Breast epithelium (tissue), 3 donors: Measurements from ENCODE around the gene FOXO4.

Experiments
- CTCF ChIP-seq, 3 donors: fragments of 450-650 bp; IDR thresholded peaks; one replicate each; pipeline ENCODE4 v1.5.1; 2016 to 2017; ENCODE audit warnings: antibody characterized with exemption in 3 of 3, mild to moderate bottlenecking in 3 of 3, moderate library complexity in 3 of 3
- POLR2A ChIP-seq: fragments of 450-650 bp; IDR thresholded peaks from one replicate; pipeline ENCODE4 v1.6.1; 2016; ENCODE audit warnings: antibody characterized with exemption, mild to moderate bottlenecking, moderate library complexity
- POLR2AphosphoS5 ChIP-seq, 3 donors: sonication (generic); formaldehyde crosslinking; IDR thresholded peaks; one replicate each; pipeline ENCODE4 v1.6.1; 2017; ENCODE audit warnings: antibody characterized with exemption in 3 of 3

- TF ChIP-seq CTCF (IDR thresholded peaks at IDR 0.05) = no peak
- TF ChIP-seq POLR2AphosphoS5 (IDR thresholded peaks at IDR 0.05) = no peak
- no peak for TF ChIP-seq POLR2A
Measured at GRCh38 chrX:71118985-71119535, 23.4 kb downstream of the FOXO4 start.
